Ecto neural progenitor cell (in vitro differentiated cells): ENCODE results near the gene VANGL2.
"Not testable (repeated sequence)": the region's sequence is repeated elsewhere in the genome, so short reads cannot be mapped to it uniquely, and the experiment has no call there.

ENCODE experiments used
- DNase-seq: peaks from one replicate; pipeline ENCODE4 v3.0.0-alpha.2; 2018; ENCODE audit warnings: low spot score

The VANGL2 gene

DNA sequence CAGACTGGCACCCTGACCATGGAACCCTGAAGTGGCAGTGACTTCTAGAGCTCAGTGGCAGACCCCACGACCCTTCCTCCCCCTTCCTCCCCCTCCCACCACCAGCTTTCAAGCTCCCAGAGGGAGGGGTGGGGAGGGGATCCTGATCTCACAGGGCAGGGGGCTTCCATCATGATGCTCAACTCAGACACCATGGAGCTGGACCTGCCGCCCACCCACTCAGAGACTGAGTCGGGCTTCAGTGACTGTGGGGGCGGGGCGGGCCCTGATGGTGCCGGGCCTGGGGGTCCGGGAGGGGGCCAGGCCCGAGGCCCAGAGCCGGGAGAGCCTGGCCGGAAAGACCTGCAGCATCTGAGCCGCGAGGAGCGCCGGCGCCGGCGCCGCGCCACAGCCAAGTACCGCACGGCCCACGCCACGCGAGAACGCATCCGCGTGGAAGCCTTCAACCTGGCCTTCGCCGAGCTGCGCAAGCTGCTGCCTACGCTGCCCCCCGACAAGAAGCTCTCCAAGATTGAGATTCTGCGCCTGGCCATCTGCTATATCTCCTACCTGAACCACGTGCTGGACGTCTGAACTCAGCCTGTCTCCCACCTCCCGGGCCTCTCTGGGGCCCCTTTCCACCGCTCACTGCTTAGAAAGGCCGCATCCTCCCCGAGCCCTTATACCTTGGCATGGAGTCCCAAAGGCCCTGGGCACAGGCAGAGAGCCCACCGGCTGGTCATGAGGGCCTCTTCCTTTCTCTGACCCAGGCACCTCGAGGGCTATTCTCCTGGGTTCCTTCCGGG lies 29.6 kb upstream of the VANGL2 start:
- peak; percentile 38 for DNase-seq

DNA sequence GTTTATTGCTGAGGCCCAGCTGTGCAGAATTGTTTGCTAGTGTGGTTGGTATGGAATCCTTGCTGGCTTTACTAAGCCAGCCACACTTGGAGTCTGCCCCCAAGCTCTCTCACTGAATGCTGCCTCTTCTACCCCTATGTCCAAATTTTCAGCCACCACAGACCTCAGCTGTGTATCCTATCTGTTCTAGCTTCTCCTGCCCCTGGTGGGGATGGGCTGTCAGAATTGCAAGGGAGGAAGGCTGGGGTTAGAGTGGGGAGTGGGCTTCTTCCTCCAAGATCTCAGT lies 29.1 kb upstream of the VANGL2 start:
- peak; percentile 39 for DNase-seq

DNA sequence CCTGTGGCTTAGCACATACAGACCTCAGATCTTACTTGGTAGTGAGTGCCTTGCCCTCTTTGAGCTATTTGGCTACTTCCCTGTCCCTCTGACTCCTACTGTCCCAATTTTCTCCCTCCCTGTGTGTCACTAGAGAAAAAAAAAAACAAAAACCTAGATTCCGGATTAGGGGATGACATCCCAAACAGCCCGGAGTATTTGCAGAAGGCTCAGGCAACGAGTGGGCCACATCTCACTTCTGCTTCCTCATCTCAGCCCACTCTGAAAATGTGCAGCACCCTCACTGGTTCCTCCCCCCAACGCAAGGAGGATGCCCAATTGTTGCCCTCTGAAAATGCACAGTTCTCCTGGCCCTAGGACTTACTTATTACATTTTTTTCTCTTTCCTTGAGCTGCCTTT lies 28.6 kb upstream of the VANGL2 start:
- DNase-seq: peak; percentile 11

DNA sequence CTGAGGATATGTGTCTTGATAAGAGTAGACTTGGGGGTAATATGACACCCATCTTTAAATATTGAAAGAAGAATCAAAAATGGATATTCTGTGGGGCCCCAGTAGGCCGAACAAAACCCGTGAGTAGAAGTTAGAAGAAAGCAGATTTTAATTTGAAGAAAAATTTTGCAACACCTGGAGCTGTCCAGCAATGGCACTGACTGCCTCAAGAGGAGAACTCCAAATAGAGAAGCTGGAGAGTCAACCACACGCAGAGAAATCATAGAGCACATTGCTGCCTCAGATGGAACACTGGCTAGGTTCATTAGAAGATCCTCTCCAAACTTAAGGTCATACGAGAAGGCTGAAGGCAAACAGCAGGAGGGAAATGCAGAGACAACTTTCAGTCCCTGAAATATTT lies 26.7 kb upstream of the VANGL2 start:
- peak; percentile 18 for DNase-seq

DNA sequence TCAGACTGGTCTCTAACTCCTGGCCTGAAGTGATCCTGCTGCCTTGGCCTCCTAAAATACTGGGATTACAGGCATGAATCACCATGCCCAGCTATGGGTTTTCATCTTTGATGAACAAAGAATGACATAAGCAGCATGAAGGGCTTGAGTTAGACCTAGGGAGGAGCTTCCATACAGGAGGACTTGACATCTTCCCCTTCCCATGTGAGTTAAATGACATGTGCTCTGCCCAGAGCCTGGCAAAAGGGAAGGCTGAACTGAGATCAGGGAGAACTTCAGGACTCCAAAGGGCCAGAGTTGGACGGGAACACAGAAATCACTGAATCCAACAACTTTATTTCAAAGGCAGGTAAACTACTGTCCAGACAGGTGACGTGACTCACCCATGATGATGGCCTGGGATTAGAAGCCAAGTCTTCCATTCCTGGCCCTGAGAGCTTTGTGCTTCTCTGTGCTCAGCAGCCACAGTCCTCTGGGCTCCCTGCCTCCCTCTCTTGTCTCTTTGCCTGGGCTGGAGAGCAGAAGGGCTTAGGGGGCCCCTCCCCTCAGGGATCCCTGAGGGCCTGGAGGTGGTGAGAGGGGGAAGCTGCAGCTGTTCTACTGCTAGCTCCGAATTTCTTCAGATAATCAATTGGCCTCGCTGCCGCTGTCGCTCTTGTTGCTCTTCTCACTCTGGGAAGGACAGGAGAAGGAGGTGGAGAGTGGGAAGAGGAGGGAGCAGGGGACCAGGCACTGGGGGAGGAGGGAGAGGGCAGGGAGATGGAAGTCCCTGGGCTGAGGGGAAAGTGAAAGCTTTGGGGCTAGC lies 25.9 kb upstream of the VANGL2 start:
- DNase-seq: peak; percentile 85

DNA sequence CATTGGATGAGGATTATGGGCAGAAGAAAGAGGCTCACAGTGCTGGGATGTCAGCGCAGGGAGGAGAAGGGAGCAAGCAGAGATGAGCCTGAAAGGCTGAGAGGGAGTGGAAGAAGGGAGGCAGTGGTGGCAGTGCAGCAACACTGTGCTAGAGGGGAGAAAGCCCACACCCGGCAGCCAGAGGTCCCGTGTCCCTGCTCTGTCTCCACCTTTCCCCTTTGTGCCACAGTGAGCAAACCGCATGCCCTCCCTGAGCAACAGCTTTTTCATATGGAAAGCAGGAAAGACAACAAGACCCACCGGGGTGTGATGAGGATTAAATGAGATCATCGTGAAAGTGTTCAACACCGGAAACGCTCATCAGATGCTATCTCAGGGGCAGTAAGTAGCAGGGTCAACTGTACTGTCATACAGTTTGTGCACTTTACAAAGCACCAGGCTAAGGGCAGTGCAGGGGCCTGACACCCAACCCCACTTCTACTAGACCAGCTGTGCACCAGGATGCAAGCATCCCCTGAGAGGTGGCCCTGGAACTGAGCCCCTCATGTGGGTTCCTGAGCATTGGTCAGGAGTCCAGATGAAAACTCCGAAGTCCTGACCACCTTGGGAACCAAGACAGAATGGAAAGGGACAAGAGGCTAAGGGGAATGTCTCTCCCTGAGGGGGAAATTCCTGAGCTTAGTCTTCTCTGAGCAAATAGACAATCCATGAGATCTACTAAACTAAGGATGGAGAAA lies 24.4 kb upstream of the VANGL2 start:
- DNase-seq: peak; percentile 69

DNA sequence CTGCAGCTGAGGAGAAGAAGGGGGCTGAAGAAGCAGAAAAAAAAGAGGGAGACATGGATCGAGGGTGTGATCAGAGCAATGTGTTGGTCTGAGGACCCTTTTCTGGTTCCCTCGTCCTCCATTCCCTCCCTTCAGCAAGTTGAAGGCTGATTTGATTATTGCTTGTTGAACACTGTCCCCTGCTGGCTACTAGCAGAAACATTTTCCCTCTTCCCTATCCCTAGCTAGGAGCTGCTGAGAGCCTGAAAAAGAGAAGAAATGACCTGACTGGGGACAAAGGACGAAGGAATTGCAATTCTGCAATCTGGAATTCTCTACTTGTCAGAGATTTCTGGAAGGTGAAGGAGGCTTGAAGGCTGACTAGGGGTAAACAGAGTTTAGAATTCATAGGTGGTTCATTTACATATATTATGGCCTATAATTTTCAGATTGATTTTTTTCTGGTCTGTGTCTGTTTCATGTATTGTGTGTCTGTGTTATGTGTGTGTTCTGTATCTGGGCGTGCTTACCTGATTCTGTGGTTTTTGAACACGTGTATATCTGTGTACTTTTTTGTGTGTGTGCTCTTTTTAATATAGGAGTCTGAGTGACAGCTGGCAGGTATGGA lies 23.7 kb upstream of the VANGL2 start:
- DNase-seq: no peak

DNA sequence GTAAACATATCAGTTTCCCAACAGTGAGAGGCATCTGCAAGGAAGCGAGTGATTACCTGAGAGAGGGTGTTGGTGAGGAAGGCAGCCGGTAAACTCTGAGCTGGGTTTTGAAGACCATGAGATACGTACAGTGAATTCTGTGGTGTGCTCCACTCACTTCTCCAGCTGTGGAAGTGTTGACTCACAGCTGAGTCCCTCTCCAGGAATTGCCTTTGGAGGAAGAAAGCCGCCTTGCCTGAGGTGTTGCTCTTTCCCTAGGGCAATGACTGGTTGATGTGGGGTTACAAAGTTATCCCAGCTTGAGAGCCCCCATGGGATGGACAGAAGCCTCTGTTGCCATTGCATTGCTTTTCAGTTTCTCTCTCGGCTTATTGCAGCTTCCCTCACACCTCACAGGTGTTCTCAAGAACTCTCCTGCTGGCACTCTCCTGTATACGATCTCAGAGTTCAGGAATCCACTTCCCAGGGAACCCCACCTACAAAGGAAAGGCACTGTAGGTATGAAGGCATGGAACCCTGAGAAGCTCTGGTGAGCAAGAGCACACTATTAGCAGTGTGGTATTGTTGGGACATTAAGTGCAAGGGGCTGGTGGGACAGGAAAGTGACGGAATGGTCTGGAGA lies 22.7 kb upstream of the VANGL2 start:
- peak; percentile 44 for DNase-seq

DNA sequence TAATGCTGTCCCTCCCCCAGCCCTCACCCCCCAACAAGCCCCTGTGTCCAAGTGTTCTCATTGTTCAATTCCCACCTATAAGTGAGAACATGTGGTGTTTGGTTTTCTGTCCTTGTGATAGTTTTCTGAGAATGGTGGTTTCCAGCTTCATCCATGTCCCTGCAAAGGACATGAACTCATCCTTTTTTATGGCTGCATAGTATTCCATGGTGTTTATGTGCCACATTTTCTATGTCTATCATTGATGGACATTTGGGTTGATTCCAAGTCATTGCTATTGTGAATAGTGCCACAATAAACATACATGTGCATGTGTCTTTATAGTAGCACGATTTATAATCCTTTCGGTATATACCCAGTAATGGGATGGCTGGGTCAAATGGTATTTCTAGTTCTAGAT lies 15.6 kb upstream of the VANGL2 start:
- DNase-seq: not testable (repeated sequence)

DNA sequence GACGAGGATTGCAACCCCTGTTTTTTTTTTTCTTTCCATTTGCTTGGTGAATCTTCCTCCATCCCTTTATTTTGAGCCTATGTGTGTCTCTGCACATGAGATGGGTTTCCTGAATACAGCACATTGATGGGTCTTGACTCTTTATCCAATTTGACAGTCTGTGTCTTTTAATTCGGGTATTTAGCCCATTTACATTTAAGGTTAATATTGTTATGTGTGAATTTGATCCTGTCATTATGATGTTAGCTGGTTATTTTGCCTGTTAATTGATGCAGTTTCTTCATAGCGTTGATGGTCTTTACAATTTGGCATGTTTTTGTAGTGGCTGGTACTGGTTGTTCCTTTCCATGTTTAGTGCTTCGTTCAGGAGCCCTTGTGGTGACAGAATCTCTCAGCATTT lies 12.0 kb upstream of the VANGL2 start:
- not testable (repeated sequence) for DNase-seq

DNA sequence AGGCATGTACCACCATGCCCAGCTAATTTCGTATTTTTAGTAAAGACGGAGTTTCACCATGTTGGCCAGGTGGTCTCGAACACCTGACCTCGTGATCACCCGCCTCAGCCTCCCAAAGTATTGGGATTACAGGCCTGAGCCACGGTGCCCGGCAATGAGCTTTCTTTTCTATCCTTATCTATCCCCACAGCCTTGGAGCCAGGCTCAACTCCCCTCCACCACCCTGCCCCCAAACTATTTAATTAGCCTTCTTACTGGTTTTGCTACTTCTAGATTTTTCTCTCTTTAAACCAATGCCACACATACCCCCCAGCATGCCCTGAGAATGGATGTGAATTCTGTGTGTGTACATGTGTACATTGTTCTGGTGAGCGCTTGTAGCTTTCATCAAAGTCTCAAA lies 5.7 kb upstream of the VANGL2 start:
- DNase-seq: peak; percentile 27

DNA sequence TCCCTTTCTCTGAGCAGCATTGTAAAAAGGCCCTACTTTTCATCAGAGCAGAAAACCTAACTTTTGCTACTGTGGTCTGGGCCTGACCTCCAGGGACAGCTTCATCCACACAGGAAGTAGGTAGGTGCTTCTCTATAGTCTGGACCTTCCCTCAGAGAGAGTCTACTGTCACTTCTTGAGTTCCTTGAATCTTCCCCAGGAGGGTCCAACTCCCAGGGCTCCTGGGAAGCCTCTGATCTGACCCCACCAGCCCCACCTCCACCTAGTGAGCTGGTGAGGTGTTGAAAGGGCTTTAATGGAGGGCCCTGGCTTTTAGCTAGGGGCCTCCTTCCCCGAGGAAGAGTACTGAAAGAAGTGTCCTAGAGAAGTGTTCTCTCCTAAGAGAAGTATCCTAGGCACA lies 2.7 kb upstream of the VANGL2 start:
- DNase-seq: peak; percentile 24

DNA sequence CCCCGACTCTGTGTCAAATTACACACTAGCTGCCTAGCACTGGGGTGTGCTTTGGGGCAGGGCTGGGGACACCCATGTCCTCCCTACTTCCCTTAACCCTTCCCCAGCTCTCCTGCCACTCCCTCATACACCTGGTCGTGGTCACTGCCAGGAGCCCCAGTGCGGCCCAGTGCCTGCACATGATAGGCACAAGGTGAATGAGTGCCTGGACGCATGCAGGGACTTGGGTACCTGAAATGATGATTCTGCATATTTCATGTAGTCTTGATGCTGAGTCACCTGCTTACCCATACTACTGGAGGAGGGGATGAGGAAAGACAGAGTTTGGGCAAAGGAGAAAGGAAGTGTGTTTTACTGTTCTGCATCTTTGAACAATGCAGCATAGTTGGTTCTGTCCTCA lies 1.5 kb upstream of the VANGL2 start:
- peak; percentile 45 for DNase-seq

DNA sequence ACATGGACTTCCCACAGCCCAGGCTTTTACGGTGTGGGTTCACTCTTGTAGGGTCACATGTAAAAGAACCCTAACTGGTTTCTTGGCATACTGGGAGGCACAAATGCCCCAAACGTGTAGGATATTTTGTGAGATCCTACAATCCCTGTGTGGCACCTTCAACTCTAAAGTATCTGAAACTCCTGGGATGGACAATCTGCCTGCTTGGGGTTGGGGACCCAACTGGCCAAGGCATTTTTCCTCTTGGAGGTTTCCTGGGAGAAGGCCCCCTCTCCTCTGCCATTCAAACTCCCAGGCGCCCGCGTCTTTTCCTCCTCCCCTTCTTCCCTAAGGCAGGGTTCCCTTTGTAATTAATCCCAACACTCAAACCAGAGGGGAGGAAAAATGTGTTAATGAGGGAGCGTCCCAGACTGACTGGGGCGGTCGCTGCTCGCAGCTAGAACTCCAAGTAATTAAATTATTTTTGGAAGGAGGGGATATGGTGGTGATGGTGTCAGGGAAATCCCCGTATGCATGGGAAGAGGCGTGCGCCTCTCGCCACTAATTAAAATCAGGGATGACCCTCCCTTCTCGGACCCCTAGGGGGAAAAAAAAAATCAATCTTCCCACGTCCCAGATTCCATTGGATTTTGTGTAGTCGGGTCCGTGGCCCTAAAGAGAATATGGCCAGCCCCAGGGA lies 681 bp upstream of the VANGL2 start:
- DNase-seq: peak; percentile 61

DNA sequence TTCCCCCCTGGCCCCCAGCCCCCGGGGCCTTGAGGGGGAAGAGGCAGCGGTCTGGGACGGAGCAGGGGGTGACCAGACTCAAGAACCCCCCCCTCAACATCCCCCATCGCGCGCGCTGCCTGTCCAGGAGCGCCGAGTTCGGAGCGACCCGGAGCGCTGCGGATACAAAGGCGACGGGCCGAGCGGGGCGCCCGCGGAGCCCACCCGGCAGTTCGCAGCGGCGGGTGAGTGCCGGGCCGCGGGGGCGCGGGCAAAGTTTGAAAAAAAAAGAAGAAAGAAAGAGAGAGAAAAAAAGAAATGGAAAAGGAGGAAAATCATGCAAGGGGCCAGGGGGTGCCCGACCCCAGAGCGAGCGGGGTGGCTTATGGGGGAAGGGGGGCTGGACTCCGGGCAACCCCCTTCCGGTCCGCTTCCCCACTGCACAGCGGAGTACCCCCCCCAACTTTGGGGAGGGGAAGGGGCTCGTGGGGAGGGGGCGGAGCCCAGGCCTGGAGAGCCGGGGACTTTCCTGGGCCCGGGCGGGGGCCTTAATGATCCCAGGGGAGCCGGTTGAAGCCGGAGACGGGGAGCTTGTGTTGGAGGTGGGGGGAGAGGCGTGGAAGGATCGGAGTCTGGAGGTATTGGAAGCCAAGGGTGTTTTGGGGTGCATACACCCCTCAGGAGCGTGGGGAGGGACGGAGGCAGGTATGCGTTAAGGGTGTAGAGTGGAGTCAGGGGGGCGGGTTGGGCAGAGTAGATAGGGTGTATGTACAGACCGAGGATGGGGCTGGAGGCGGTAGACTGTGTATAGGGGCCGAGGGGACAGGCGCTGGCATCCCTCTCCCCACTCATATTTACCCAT lies 502 bp downstream of the VANGL2 start:
- peak; percentile 79 for DNase-seq

DNA sequence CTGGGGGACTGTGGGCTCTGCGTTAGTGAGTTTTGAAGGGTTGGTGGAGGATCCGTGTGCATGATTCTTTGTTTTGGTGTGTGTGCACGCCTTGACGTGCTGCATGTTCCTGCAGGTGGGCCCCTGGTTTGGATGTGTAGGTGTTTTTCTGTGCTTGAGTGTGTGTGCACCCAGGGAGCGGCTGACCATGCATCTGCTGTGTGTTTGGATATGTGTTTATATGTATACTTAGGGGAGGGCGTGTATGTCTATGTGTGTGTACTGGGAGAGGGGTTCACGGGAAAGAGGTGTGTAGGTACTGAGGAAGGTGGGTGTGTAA lies 1.1 kb downstream of the VANGL2 start:
- no peak for DNase-seq

DNA sequence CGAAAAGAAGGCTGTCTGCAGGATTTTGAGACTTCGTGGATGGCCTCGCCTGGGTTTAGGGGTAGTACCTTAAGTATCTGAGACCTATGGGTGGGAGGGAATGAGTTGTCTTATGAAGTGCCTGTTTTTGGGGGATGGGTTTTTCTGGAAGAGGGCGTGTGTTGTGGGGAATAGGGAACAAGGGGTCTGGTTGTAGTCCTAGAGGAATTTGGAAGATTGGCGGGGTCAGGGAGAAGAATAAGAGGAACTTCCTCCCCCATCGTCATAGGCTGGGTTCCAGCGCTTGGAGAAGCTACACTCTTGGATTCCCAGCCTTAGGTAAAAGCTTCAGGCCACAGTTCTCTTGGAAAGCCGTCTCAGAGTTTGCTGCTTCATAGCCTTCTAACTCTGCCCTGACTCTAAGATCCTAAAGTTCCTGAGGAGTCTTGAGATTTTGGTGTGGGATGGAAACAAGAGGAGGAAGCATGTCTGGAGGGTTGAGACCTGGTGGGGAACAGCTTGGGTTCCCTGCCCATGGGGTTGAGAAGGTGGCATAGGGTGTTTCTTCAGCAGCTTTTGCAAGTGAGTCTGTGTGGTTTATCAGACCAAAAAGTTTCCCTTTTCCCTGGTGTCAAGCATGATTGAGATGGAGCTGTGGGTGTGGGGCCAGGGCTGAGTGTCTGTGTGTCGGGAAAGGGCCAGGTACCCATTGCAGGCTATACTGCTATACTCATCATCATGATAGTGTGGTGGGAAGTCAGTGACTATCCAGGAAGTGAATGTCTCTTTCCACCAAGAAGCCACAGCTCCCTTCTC lies 1.8 kb downstream of the VANGL2 start:
- DNase-seq: no peak

DNA sequence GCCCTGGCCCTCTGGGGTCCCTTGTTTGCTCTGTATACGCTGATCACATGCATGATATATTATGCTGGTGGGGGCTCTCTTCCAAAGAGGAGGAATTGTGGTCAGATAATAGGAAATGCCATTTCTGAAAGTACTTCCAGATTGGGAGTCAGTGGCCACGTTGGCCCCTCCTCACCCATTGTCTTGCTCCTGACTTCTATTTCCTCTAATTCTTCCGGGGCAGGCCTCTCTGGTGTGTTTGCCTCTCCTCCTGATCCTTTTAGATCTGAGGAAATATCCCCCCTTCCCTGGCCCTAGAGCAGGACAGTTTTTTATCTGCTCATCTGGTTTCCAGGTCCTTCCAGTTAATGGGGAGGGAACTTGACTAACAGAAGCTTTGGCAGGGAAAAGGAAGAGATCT lies 2.9 kb downstream of the VANGL2 start:
- no peak for DNase-seq

DNA sequence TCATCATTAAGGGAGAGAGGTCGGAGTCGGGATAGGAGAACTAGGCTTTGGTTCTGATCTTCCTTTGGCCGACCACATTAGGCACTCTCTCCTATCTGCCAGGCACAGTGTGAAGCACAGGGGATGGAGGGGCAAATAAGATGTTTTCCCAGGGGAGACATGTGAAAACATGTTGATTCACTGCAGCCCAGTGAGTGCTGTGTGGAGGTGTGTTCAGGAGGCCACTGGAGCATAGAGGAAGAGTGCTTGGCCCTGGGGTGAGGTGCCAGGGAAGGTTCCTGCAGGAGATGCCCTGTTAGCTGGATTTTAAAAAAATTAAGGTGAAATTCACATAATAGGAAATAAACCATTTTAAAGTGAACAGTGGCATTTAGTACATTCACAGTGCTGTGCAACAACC lies 3.7 kb downstream of the VANGL2 start:
- no peak for DNase-seq

DNA sequence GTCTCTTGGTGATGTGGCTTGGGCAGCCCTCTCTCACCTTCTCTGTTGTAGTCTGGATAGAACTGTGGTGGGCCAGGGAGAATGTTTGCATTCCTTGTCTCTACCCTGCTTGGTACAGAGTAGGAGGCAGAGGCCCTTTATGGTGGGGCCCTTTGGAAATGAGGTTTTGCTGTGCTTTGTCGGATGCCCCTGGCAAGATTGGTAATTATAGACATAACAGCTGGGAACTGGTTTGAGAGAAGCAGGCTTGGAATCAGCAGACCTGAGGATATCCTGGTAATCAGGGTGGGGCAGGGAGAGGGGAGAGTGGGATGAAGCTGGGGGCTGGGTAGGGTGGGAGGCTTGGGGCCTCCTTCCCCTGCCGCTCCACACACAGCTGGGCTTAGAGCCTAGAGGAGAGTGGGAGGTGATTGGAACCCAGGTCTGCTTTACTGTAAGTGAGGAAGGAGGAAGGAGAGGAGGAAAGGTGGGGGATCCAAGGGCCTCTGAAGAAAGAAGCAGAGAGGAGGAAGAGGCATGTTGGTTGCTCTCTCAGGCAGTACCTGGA lies 5.0 kb downstream of the VANGL2 start:
- no peak for DNase-seq
